Loucy (cell line): Measurements from ENCODE around the gene LRIG1.

ENCODE experiments used
- H2AFZ ChIP-seq: fragments of 200-600 bp; sonication (generic); 2 replicates; pipeline ENCODE4 v1.6.0; 2016; ENCODE audit warnings: antibody characterized with exemption, mild to moderate bottlenecking, low read length, moderate library complexity
- H3F3A ChIP-seq: fragments of 200-600 bp; 2 replicates; pipeline ENCODE4 v1.6.0; 2016; ENCODE audit warnings: antibody characterized with exemption, low read depth, mild to moderate bottlenecking
- H3K27me3 ChIP-seq: fragments of 200-600 bp; sonication (generic); 2 replicates; pipeline ENCODE4 v1.6.1; 2014; ENCODE audit warnings: low read length, mild to moderate bottlenecking; ENCODE audit not compliant: insufficient read depth, poor library complexity, severe bottlenecking
- H3K36me3 ChIP-seq: fragments of 200-600 bp; sonication (generic); 2 replicates; pipeline ENCODE4 v1.6.1; 2016; ENCODE audit warnings: low read length; ENCODE audit not compliant: insufficient read depth
- H3K4me1 ChIP-seq: fragments of 200-600 bp; sonication (generic); 2 replicates; pipeline ENCODE4 v1.5.1; 2014; ENCODE audit warnings: low read length, mild to moderate bottlenecking; ENCODE audit not compliant: insufficient read depth, poor library complexity, severe bottlenecking
- H3K4me2 ChIP-seq: fragments of 200-600 bp; sonication (generic); 2 replicates; pipeline ENCODE4 v1.6.0; 2014; ENCODE audit warnings: antibody characterized with exemption, low read length, low read depth, mild to moderate bottlenecking; ENCODE audit not compliant: poor library complexity, severe bottlenecking
- H3K4me3 ChIP-seq: fragments of 200-600 bp; sonication (generic); 2 replicates; pipeline ENCODE4 v1.5.1; 2014; ENCODE audit warnings: low read length, mild to moderate bottlenecking, mixed read lengths; ENCODE audit not compliant: poor library complexity, severe bottlenecking
- H3K79me2 ChIP-seq: fragments of 200-600 bp; sonication (generic); 2 replicates; pipeline ENCODE4 v1.6.1; 2014; ENCODE audit warnings: low read length; ENCODE audit not compliant: insufficient read depth
- H3K9ac ChIP-seq: fragments of 200-600 bp; sonication (generic); 2 replicates; pipeline ENCODE4 v1.6.0; 2014; ENCODE audit warnings: mild to moderate bottlenecking, low read depth, low read length, moderate library complexity; ENCODE audit not compliant: poor library complexity, severe bottlenecking
- H3K9me2 ChIP-seq: fragments of 200-600 bp; sonication (generic); replicated peaks from 2 replicates; pipeline ENCODE4 v1.6.1; 2016; ENCODE audit warnings: low read depth, low read length, mixed read lengths
- H3K9me3 ChIP-seq: fragments of 200-600 bp; sonication (generic); 2 replicates; pipeline ENCODE4 v1.6.1; 2014; ENCODE audit warnings: mild to moderate bottlenecking, antibody characterized with exemption, low read length, low read depth; ENCODE audit not compliant: insufficient read depth
- H4K20me1 ChIP-seq: fragments of 200-600 bp; sonication (generic); 2 replicates; pipeline ENCODE4 v1.6.0; 2014; ENCODE audit warnings: antibody characterized with exemption, low read length, mild to moderate bottlenecking; ENCODE audit not compliant: insufficient read depth, poor library complexity, severe bottlenecking
- CTCF ChIP-seq: fragments of 200-600 bp; sonication (generic); conservative IDR thresholded peaks from 2 replicates; pipeline ENCODE4 v1.5.1; 2014; ENCODE audit warnings: mild to moderate bottlenecking, antibody characterized with exemption, low read length
- EZH2phosphoT487 ChIP-seq: fragments of 200-600 bp; IDR thresholded peaks from 2 replicates; pipeline ENCODE4 v1.6.1; 2018; ENCODE audit warnings: antibody characterized with exemption, mild to moderate bottlenecking, moderate library complexity, borderline replicate concordance

The LRIG1 gene

GRCh38 chr3:66377800-66378199, 123.0 kb downstream of the LRIG1 start:
- Histone ChIP-seq H3K27me3 (no peaks in the 10 kb centered on the region), H2AFZ (no peak overlapping the region), H4K20me1 (no peaks in the 10 kb centered on the region), H3K4me3 (peak overlapping the region; percentile 15), H3K9me2 (no peaks in the 10 kb centered on the region), H3K79me2 (no peaks in the 10 kb centered on the region; the same call in 1 of the 2 replicates), H3K4me1 (peaks cover 26% of the 10 kb centered on the region), H3K36me3 (peaks cover 67% of the 10 kb centered on the region), H3K9me3 (no peaks in the 10 kb centered on the region), H3K9ac (peak overlapping the region; percentile 34), H3F3A (peaks cover 21% of the 10 kb centered on the region), H3K4me2 (peak overlapping the region; percentile 49)
- no peak for TF ChIP-seq CTCF
- no peak for TF ChIP-seq EZH2phosphoT487

GRCh38 chr3:66376568-66376967, 124.3 kb downstream of the LRIG1 start:
- Histone ChIP-seq H3K79me2 (no peaks in the 10 kb centered on the region; the same call in 1 of the 2 replicates), H3K4me2 (no peak overlapping the region), H4K20me1 (no peaks in the 10 kb centered on the region)

GRCh38 chr3:66372681-66373350, 128.0 kb downstream of the LRIG1 start:
- Histone ChIP-seq H3K4me2 (no peak overlapping the region), H3K79me2 (no peaks in the 10 kb centered on the region), H3K9me3 (no peaks in the 10 kb centered on the region), H3K36me3 (peaks cover 23% of the 10 kb centered on the region; the same call in 1 of the 2 replicates), H3K9me2 (no peaks in the 10 kb centered on the region), H4K20me1 (no peaks in the 10 kb centered on the region), H3K4me1 (peaks cover 48% of the 10 kb centered on the region), H2AFZ (no peak overlapping the region), H3K4me3 (no peak overlapping the region), H3K27me3 (no peaks in the 10 kb centered on the region), H3F3A (peaks cover 8% of the 10 kb centered on the region), H3K9ac (peak overlapping the region; percentile 28)
- TF ChIP-seq CTCF (peak; percentile 86), EZH2phosphoT487 (no peak)

More at GRCh38 chr3:66376568-66376967, 124.3 kb downstream of the LRIG1 start:
- peaks cover 36% of the 10 kb centered on the region for H3K4me1 ChIP-seq
- H3K9ac ChIP-seq = no peak overlapping the region
- peaks cover 55% of the 10 kb centered on the region for H3K36me3 ChIP-seq
- TF ChIP-seq EZH2phosphoT487 (no peak), CTCF (no peak)
- H3K27me3 ChIP-seq = no peaks in the 10 kb centered on the region
- H3K9me3 ChIP-seq = no peaks in the 10 kb centered on the region
- no peaks in the 10 kb centered on the region for H3K9me2 ChIP-seq
- no peak overlapping the region for H3K4me3 ChIP-seq
- peaks cover 21% of the 10 kb centered on the region for H3F3A ChIP-seq
- H2AFZ ChIP-seq = no peak overlapping the region
